GM21619 (cell line): ENCODE measurements around the gene GZMM.

Experiments
- ATAC-seq: cut with Tn5 transposase; IDR thresholded peaks from one replicate; pipeline ENCODE4 v1.9.1; 2021; ENCODE audit not compliant: unreplicated experiment

The GZMM gene

DNA sequence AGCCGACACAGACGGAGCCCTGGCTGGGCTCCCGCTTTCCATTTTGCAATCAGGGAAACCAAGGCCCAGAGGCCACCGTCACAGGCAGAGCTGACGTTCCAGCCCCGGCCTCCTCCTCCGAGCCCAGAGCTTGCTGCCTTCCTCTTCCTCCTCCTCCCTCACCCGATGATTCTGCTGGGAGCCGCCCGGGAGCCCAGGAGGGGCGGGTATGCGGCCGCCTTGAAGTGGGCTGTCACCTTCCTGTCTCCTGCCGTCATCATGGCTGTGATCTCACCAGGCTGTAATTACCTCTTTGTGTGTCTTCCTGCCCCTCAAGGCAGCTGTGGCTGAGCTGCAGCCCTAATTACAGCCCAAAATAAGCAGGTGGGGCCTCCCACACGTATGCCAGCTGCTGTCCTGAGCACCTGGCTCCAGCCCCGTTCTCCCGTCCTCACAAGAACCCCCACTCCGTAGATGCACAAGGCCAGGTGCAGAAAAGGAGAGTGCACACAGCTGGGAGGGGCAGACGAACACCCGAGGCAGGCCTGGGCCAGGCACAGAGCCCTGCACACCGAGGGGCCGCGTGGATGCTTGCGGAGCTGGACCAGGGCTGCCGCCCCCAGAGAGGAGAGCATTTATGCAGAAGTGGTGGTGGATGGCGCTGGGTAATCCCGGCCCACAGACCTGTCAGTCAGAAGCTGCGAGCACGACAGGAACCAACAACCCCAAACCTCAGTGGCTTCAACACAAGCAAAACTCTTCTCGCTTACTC is 32.6 kb upstream of the GZMM start:
- ATAC-seq: no peak

DNA sequence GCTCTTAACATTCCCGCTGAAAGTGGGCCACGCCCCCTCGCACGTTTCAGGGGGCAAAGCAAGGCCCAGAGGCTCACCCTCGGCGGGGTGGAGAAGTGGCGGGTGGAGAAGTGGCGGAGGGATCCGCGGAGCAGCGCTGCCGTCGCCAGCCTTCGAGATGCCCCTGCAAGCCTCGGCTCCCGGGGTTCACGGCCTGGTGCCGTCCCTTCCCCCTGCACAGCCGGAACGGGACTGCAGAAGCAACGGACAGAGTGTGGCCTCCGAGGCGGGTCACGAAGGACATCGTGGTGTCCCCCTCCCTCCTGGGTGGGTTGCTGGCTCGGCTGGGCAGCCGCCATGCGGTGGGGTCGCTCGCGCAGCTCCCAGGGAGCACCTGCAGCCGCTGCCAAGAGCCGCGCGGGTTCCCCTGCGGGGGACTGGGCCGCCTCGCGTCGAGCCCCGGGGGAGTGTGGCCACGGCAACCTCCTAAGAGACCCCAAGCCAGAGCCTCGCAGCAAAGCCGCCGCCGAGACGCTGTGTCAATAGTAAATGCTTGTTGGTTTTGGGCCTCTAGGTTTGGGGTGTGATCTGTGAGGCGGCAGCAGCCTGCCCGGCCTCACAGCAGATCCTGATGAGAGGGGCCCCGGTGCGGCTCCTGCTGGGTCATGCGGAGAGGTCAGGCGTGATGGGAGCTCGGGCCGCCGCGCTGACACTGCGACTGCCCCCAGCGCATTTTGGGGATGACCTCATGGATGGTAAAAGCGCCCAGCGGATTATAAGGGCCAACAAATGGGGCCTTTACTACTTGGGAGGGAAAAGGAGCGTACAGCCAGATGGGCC is 31.1 kb upstream of the GZMM start:
- no peak for ATAC-seq

DNA sequence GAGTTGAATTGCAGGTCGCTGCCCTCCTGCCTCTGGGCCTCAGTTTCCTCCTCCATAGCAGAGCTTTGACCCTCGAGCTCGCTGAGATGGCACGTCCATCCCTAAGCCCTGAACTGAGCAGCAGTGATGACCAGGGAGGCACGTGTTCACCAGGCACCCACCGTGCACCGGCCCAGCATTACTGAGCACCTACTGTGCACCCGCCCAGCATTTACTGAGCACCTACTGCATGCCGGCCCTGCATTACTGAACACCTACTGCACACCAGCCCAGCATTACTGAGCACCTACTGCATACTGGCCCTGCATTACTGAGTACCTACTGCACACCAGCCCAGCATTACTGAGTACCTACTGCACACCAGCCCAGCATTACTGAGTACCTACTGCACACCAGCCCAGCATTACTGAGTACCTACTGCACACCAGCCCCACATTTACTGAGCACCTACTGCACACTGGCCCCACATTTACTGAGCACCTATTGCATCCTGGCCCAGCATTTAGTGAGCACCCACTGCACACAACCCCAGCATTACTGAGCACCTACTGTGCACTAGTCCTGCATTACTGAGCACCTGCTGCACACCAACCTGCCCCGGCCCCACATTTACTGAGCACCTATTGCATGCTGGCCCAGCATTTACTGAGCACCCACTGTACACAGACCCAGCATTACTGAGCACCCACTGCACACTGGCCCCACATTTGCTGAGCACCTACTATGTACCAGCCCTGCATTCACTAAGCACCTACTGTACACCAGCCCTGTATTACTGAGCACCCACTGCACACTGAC is 30.3 kb upstream of the GZMM start:
- ATAC-seq: no peak

DNA sequence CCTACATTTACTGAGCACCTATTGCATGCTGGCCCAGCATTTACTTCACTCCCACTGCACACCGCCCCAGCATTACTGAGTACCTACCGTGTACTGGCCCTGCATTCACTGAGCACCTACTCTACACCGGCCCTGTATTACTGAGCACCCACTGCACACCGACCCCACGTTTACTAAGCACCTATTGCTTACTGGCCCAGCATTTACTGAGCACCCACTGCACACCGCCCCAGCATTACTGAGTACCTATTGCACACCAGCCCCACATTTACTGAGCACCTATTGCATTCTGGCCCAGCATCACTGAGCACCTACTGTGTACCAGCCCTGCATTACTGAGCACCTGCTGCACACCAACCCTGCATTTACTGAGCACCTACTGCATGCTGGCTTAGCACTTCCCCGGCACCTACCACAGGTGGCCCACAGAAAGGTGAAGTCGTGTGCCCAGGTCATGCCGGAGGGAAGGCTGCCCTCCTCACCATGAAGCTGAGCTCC is 29.6 kb upstream of the GZMM start:
- ATAC-seq: no peak

DNA sequence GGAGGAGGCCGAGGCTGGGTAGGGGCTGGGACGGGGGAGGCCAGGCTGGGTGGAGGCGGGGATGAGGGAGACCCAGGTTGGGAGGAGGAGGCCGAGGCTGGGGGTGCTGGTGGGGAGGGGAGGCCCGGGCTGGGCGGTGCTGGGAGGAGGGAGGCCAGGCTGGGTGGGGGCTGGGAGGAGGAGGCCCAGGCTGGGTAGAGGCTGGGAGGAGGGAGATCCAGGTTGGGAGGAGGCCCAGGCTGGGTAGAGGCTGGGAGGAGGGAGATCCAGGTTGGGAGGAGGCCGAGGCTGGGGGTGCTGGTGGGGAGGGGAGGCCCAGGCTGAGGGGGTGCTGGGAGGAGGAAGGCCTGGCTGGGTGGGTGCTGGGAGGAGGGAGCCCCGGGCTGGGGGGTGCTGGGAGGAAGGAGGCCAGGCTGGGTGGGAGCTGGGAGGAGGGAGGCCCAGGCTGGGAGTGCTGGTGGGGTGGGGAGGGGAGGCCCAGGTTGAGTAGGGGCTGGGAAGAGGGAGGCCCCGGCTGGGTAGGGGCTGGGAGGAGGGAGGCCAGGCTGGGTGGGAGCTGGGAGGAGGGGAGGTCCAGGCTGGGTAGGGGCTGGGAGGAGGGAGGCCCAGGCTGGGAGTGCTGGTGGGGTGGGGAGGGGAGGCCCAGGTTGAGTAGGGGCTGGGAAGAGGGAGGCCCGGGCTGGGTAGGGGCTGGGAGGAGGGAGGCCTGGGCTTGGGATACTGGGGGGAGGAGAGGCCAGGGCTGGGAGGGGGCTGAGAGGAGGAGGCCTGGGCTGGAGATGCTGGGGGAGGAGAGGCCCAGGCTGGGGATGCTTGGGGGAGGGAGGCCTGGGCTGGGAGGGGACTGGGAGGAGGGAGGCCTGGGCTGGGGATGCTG is 25.9 kb upstream of the GZMM start:
- ATAC-seq: no peak

DNA sequence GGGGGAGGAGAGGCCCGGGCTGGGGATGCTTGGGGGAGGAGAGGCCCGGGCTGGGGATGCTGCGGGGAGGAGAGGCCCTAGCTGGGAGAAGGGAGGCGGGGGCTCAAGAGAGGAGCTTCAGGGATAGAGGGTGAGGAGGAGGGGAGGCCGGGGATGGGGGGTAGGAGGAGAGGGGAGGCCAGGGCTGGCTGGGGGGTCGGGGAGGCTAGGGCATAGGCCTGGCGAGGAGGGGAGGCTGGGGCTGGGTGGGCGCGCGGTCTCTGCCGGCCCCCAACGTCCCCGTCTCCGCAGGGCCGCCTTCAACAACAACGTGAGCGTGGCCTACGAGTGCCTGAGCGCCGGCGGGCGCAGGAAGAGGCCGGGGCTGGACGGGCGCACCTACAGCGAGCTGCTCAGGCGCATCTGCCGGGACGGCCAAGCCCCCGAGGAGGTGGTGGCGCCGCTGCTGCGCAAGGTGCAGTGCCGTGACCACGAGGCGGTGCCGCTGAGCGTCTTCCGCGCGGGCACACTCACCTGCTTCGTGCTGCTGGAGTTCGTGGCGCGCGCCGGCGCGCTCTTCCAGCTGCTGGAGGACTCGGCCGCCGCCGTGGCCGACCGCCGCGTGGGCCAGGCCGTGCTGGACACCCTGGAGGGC is 25.1 kb upstream of the GZMM start:
- ATAC-seq: no peak

DNA sequence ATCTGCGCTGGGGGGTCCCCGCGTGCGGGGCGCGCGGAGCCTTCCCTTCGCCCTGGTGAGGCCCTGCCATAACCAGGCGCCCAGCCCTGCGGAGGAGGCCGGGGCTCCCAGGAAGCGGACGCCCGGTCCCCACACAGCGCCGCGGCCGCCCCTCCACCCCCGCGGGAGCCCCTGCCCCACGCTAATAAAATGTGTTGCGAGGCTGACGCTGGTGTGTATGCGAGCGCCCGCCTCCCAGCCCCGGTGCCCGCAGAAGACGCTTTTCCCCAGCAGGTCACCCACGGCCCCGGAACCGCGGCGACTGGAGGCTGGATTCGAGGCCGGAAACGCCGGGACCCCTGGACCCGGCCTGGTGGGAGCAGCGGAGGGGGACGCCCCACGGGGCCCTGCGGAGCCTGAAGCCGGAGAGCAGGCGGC is 24.4 kb upstream of the GZMM start:
- ATAC-seq: no peak

DNA sequence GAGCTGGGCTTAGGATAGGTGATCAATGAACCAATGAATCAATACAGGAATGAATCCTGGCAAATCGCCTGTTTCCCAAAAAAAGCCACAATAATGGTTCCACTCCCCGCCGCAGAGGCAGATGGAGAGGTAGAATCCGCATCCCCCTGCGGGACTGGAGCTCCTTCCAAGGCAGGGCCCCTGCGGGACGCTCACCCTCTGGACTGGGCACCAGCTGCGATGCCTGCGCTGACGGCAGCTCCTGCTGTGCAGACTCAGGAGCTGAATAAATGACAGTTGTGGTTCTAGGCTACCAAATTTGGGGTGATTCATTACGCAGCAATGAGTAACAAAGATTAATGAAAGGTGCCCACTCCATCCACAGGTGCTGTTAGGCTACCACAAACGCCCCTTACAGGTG is 21.1 kb upstream of the GZMM start:
- no peak for ATAC-seq

DNA sequence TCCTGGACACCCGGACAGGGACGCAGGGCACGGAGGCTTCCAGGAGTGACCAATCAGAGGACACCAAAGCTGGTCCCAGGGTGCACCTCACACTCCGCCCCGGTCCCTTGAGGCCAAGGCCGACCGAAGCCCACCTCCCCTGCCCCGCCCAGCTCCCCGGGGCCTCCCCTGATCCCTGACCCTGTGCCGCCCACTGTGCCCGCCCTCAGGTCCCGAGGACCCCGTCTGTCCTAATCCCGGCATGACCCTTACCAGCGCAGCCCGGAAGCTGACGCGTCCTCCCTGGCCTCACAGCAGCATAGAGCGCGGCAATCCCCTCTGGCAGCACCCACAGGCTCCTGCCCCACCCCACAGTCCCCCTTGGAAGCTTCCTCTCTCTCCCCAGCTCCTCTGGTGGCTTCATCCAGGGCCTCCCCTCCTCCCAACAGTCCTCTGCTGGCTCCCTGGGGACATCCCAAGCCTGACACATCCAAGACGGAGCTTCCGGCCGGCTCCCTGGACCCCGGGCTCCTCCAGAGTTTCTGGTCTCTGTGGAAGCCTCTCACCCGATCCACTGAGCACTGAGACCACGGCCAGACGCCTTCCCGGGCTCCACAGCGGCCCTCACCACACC is 19.7 kb upstream of the GZMM start:
- no peak for ATAC-seq

DNA sequence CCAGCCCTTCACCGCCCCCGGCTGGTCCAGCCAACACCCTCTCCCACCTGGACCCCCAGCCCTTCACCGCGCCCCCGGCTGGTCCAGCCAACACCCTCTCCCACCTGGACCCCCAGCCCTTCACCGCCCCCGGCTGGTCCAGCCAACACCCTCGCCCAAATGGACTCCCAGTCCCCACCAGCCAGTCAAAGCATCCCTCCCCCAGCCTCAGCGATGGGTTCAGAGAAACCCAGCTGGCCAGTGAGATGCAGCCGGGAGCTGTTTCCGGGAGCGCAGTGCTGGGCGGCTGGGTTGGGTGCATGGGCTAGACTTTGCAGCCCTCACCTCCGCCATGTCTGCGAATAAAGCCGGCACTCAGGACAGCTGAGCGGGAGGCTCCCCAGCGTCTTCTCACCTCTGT is 18.8 kb upstream of the GZMM start:
- ATAC-seq: no peak

DNA sequence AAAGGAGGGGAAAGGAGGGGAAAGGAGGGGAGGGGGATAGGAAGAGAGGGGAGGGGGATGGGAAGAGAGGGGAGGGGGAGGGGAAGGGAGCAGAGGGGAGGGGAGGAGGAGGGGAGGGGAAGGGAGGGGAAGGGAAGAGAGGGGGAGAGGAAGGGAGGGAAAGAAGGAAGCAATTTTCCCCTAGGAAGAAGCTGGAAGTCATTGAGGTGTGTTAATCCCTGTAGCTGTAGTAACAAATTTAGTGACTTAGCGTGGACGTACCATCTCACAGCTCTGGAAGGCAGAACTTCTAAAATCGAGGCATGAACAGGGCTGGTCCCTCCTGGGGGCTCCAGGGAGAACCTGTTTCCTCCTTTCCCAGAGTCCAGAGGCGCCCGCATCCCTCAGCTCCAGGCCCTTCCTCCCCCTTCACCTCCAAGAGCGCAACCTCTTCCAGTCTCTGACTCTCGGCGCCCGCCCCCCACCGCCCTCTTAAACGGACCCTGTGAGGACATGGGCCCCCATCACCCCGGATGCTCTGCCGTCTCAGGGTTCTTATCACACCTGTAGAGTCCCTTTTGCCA is 17.9 kb upstream of the GZMM start:
- no peak for ATAC-seq

DNA sequence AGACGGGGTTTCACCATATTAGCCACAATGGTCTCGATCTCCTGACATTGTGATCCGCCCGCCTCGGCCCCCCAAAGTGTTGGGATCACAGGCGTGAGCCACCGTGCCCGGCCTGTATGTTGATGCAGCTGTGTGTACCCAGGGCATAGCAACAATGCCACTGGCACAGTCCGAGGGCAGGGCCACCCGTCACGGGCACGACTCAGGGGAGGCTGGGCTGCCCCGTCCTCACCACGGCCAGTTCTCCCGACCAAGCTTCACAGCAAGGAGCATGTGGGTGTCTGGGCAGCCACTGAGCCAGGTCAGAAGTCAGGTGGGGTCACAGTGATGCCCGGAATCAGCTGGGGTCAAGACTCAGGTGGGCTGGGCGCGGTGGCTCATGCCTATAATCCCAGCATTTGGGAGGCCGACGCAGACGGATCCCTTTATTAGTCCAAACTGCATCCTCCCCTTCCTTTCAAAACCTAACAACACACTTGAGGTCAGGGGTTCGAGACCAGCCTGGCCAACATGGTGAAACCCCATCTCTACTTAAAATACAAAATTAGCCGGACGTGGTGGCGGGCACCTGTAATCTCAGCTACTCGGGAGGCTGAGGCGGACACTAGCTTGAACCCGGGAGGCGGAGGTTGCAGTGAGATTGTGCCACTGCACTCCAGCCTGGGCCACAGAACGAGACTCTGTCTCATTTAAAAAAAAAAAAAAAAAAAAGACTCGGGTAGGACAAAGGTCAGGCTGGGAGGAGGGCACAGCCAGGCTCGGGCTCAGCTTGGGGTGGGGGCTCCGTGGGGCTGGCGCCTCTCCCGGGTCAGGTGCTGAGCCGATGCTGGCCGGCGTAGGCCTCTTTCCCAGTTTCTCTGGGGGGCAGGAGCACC is 13.5 kb upstream of the GZMM start:
- ATAC-seq: no peak

DNA sequence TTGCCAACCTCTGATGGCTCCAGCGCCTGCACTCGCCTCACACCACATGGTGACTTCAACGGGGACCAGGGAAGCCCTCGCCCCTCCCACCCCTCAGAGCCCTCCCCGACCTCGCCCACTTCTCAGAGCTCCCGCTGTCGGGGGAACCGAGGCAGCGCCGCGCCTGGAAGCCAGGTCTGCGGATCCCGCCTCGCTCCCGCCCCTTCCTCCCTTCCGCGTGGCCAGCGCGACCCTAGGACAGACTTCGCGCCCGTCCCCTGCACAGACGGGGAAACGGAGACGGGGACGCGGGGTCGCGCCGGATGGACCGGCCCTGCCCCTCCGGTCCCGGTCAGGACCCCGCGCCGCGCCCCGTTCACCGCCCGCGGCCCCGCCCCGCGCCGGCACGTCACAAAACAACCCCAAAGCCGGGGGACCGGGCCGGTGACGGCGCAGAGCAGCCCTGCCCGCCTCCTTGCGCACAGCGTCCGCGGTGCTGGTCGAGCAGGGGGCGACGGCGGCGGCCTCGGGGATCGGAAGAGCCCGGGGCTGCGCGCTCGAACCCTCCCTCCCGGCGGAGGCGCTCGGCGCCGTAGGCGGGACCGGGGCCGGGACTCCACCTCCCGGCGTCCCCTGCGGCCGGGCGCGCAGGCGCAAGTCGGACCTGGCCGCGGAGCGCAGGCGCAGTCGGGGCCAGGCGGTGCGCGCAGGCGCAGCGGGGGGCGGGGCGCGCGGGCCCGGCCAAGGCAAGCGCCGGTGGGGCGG is 12.7 kb upstream of the GZMM start:
- ATAC-seq: peak; percentile 58

DNA sequence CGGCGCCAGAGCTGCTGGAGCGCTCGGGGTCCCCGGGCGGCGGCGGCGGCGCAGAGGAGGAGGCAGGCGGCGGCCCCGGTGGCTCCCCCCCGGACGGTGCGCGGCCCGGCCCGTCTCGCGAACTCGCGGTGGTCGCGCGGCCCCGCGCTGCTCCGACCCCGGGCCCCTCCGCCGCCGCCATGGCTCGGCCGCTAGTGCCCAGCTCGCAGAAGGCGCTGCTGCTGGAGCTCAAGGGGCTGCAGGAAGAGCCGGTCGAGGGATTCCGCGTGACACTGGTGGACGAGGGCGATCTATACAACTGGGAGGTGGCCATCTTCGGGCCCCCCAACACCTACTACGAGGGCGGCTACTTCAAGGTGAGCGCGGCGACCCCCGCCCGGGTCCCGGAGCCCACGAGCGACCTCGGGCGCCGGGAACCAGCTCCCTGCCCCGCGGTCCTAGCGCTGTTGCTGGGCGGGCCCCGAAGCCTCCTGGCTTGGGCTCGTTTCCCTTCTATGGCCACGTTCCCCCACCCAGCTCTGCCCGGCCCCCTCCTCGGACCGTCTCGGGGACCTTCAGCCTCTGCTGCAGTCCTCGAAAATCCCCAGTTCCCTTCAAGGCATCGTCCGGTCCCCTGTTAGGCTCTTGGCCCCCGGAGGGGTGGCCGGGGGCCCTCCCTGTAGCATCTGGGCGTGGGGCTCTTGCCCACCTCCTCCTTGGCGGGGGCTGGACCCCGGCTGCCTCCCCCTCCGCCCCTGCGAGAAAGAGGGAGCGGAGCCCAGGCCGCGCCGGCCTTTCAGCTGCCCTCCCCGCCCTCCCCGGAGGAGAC is 11.9 kb upstream of the GZMM start, which contains the start of gene CDC34:
TSS of gene CDC34 (plus strand) at position 8 of the 808 bp plus-strand sequence. CDS start at position 180, 172 bp downstream.
- peak; percentile 9 for ATAC-seq

DNA sequence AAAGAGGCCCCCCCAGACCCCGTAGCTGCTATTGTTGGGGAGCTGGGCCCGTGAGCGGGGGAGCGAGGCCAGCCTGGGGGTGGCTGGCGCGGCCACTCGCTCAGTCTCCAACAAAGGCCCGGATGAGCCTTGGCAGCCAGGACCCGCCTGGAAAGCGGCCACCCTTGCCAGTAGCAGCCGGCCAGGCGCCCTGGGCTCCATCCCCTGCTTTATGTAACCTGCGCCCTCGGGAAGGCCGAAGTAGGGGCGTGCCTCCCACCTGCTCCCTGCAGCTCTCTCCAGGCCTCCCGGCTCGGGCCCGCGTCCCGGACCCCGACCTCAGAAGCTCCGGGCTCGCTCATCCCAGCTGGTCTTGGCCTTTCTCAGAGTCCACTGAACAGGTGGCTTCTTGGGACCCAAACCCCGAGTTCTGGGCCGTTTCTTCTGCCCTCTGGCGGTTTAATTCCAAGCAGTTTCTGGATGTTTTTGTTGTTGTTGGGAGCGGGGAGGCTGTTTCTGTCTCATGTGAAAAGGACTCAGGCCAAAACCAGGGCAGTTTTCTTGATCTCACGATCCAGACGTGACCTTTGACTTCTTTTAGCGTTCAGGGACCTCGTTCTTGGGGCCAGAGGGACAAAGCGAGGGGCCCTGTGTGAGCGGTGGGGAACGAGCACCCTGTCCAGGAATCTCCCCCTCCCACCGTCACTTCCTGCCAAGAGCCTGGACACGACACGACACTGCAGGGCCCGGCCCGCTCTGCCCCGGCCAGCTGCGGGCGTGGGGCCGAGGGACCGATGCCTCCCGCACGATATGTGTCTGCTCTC is 11.1 kb upstream of the GZMM start:
- no peak for ATAC-seq
